ENCODE measurements around the gene MAT2B. TPM values are rescaled to one million over a fixed set of nuclear protein-coding genes. Genes with fewer than 3 reads are reported as not detected.

The MAT2B gene
- 64.4 and 66.8 TPM in 2 replicates for total RNA-seq
- long read RNA-seq, transcript MAT2B-208 (6 exons, 3,210 nt), result minor isoform, 5 of 510 reads
- long read RNA-seq, transcript MAT2B-201 (7 exons, 2,226 nt), result minor isoform, 181 of 510 reads
- long read RNA-seq, transcript MAT2B-202 (7 exons, 2,103 nt), result major isoform, 274 of 510 reads
- long read RNA-seq, partial matches to known transcripts, result 20 of 510 reads
- long read RNA-seq, other reads (novel, unspliced or antisense), result 30 of 510 reads

DNA sequence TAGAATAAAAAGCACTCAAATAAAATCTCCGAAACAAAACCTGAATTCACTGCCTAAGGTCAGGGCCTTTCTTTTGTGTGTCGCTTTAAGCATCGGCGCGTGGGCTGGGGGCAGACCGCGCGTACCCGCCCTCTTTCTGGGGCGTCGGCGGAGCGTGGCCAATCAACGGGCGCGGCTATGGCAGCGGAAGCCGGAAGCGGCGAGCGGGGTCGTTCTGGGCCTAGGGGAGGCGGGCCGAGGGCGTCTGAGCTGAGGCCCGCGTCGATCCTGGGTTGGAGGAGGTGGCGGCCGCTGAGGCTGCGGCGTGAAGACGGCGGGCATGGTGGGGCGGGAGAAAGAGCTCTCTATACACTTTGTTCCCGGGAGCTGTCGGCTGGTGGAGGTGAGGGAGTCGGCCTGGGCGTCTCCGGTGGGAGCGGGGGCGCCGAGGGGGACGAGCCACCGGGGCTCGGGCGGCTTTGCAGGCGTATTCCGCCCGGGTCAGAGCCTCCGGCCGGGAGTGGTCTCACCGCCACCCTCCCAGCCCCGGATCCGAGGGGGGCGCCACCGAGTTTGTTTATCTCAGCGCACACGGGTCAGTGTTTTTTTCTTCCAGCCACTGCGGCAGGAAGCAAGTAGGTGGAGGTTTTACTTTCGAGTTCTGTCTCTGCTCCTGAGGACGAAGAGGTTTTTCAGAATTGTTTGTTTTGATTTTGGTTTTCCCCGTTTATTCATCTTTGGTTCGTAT, at the start of gene MAT2B:
Gene MAT2B, plus strand, starts transcription at position 252 of the 727 bp plus-strand sequence. Its CDS starts 68 bp downstream, at position 320.
- H3K36me3 Mint-ChIP-seq (ENCODE audit: insufficient read depth), result peaks cover 3% of the 10 kb centered on the region
- H3K27ac Mint-ChIP-seq, result peak within 1 kb of the TSS; percentile 99
- DNase-seq (ENCODE audit: low spot score, unreplicated experiment), result peak; percentile 90
- peaks cover 40% of the 10 kb centered on the region for H3K4me1 Mint-ChIP-seq (ENCODE audit: low read depth)
- H3K27me3 Mint-ChIP-seq, result no peaks in the 10 kb centered on the region
- no peaks in the 10 kb centered on the region for H3K9me3 Mint-ChIP-seq (ENCODE audit: low read depth)
- peak within 1 kb of the TSS; percentile 95 for H3K4me3 Mint-ChIP-seq (ENCODE audit: low read depth)
- peak; percentile 63 for TF ChIP-seq CTCF (IDR thresholded peaks at IDR 0.05; ENCODE audit: unreplicated experiment)

DNA sequence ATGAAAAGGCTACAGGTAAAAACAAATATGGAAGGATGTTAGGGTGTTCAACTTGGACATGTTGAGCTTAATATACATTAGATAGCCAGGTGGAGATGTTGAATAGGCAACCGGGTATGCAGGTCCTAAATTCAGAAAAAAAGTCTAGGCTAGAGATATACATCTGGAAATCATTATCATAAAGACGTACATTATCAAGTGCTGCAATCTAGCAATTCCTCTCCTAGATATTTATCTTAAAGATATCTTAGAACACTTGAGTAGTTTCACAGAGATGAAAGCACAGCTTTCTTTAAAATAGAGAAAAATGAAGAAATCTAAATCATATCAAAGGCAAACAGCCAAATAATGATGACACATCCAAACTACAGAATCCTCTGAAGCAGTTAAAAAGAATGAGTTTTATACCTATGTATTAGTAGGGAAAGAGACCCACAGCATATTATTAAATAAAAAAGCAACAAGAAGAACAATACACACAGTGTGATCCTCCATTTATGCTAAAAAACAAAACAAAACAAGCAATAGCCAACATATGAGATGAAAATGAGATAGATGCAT, 49.3 kb upstream of the MAT2B start:
- no peak for TF ChIP-seq CTCF (IDR thresholded peaks at IDR 0.05; ENCODE audit: unreplicated experiment)
- no peak for DNase-seq (ENCODE audit: low spot score, unreplicated experiment)
- no peaks in the 10 kb centered on the region for H3K27me3 Mint-ChIP-seq
- H3K27ac Mint-ChIP-seq, result no peak overlapping the region
- peaks cover 25% of the 10 kb centered on the region for H3K36me3 Mint-ChIP-seq (ENCODE audit: insufficient read depth)
- H3K4me3 Mint-ChIP-seq (ENCODE audit: low read depth), result no peak overlapping the region
- no peaks in the 10 kb centered on the region for H3K9me3 Mint-ChIP-seq (ENCODE audit: low read depth)
- peaks cover 9% of the 10 kb centered on the region for H3K4me1 Mint-ChIP-seq (ENCODE audit: low read depth)

- H3K9me3 Mint-ChIP-seq (ENCODE audit: low read depth), result no peaks in the 10 kb centered on the region
- H3K4me3 Mint-ChIP-seq (ENCODE audit: low read depth), result no peak overlapping the region
- TF ChIP-seq CTCF (IDR thresholded peaks at IDR 0.05; ENCODE audit: unreplicated experiment), result no peak
- no peak overlapping the region for H3K27ac Mint-ChIP-seq
- peaks cover 12% of the 10 kb centered on the region for H3K4me1 Mint-ChIP-seq (ENCODE audit: low read depth)
- no peaks in the 10 kb centered on the region for H3K27me3 Mint-ChIP-seq
- no peak for DNase-seq (ENCODE audit: low spot score, unreplicated experiment)
- H3K36me3 Mint-ChIP-seq (ENCODE audit: insufficient read depth), result peaks cover 24% of the 10 kb centered on the region
Observed at GRCh38 chr5:163456840-163457239, 48.6 kb upstream of the MAT2B start.

- peaks cover 16% of the 10 kb centered on the region for H3K36me3 Mint-ChIP-seq (ENCODE audit: insufficient read depth)
- H3K4me1 Mint-ChIP-seq (ENCODE audit: low read depth), result peaks cover 12% of the 10 kb centered on the region
- peak overlapping the region; percentile 100 for H3K27ac Mint-ChIP-seq
- H3K27me3 Mint-ChIP-seq, result no peaks in the 10 kb centered on the region
- no peaks in the 10 kb centered on the region for H3K9me3 Mint-ChIP-seq (ENCODE audit: low read depth)
- DNase-seq (ENCODE audit: low spot score, unreplicated experiment), result no peak
- peak overlapping the region; percentile 90 for H3K4me3 Mint-ChIP-seq (ENCODE audit: low read depth)
- TF ChIP-seq CTCF (IDR thresholded peaks at IDR 0.05; ENCODE audit: unreplicated experiment), result no peak
Observed at GRCh38 chr5:163458778-163459385, 46.5 kb upstream of the MAT2B start.

GRCh38 chr5:163459462-163459818, 46.0 kb upstream of the MAT2B start:
- H3K27ac Mint-ChIP-seq, result peak overlapping the region; percentile 100
- H3K36me3 Mint-ChIP-seq (ENCODE audit: insufficient read depth), result peaks cover 16% of the 10 kb centered on the region
- H3K9me3 Mint-ChIP-seq (ENCODE audit: low read depth), result no peaks in the 10 kb centered on the region
- TF ChIP-seq CTCF (IDR thresholded peaks at IDR 0.05; ENCODE audit: unreplicated experiment), result no peak
- no peaks in the 10 kb centered on the region for H3K27me3 Mint-ChIP-seq
- no peak for DNase-seq (ENCODE audit: low spot score, unreplicated experiment)
- peaks cover 12% of the 10 kb centered on the region for H3K4me1 Mint-ChIP-seq (ENCODE audit: low read depth)
- peak overlapping the region; percentile 90 for H3K4me3 Mint-ChIP-seq (ENCODE audit: low read depth)

All from progenitor cell of endocrine pancreas (in vitro differentiated cells).